HG03095 (cell line): Measurements from ENCODE around the gene PSMD11.

Experiments
- ATAC-seq: cut with Tn5 transposase; IDR thresholded peaks from one replicate; pipeline ENCODE4 v1.9.1; 2021; ENCODE audit warnings: moderate library complexity; ENCODE audit not compliant: unreplicated experiment

PSMD11 gene

DNA sequence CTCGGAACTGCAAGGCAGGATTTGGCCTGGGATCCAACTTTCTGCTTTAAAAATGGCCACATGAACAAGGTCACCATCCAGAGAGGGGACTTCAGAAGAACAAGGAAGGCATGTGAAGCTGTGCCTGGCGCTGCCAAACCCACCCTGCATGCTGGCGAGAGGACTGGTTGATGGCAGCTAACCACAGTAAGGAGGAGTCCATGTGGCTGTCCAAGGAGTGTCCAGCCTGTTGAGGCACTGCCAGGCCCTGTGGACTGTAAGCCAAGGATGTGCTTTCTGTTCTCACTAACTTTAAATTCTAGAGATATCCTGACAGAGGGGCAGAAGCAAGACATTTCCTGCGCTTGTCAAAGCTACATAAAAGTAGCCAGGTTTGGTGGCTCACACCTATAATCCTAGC, 82.8 kb downstream of the PSMD11 start:
- no peak for ATAC-seq

- ATAC-seq, result no peak
These were observed 84.5 kb downstream of the PSMD11 start for GRCh38 chr17:32528825-32529224.

GRCh38 chr17:32529604-32530003, 85.3 kb downstream of the PSMD11 start:
- no peak for ATAC-seq
